Stimulated activated CD4-positive, alpha-beta T cell treated with anti-CD3 and anti-CD28 coated beads, Interleukin-12 subunit alpha, Interleukin-12 subunit beta, amount 100 ng/mL, for 24 hours (primary cell): Measurements from ENCODE around the gene STX10.
"Not testable (repeated sequence)": the region's sequence is repeated elsewhere in the genome, so short reads cannot be mapped to it uniquely, and the experiment has no call there.

Experiments
- DNase-seq, 2 experiments: peaks; one replicate each; pipeline ENCODE4 v3.0.0-alpha.2; 2020; ENCODE audit warnings: low read depth in 2 of 2

The STX10 gene

GRCh38 chr19:13150187-13150930 is at the start of gene STX10, which contains the start of gene IER2:
Gene STX10 (minus strand): TSS chr19:13150375. CDS start chr19:13150173, 202 bp downstream.
Gene IER2 (plus strand): TSS chr19:13150411. CDS start chr19:13153187, 2,776 bp downstream.
- peak; percentile 86 to 89 for DNase-seq

- DNase-seq, result no peak
Observed at GRCh38 chr19:13198634-13199033, 48.5 kb upstream of the STX10 start.

- DNase-seq, result peak in 1 of 2 experiments; percentile 28
Observed at GRCh38 chr19:13195678-13196077, 45.5 kb upstream of the STX10 start.

GRCh38 chr19:13190781-13191540 is 40.8 kb upstream of the STX10 start:
- DNase-seq, result no peak

GRCh38 chr19:13189600-13189999 is 39.4 kb upstream of the STX10 start:
- no peak for DNase-seq

- DNase-seq, result no peak
Observed at GRCh38 chr19:13187419-13187818, 37.2 kb upstream of the STX10 start.

- not testable (repeated sequence) for DNase-seq
Observed at GRCh38 chr19:13186688-13187087, 36.5 kb upstream of the STX10 start.

- DNase-seq, result not testable (repeated sequence)
Observed at GRCh38 chr19:13185763-13186657, 35.8 kb upstream of the STX10 start.

- not testable (repeated sequence) for DNase-seq
Observed at GRCh38 chr19:13184926-13185325, 34.8 kb upstream of the STX10 start.

- no peak for DNase-seq
Observed at GRCh38 chr19:13181747-13182388, 31.7 kb upstream of the STX10 start.

- DNase-seq, result not testable (repeated sequence)
Observed at GRCh38 chr19:13178291-13178690, 28.1 kb upstream of the STX10 start.

- not testable (repeated sequence) for DNase-seq
Observed at GRCh38 chr19:13177584-13177983, 27.4 kb upstream of the STX10 start.

- no peak for DNase-seq
Observed at GRCh38 chr19:13176345-13176744, 26.2 kb upstream of the STX10 start.

GRCh38 chr19:13173139-13173737 is 23.1 kb upstream of the STX10 start:
- DNase-seq, result no peak

GRCh38 chr19:13172346-13173138 is 22.4 kb upstream of the STX10 start:
- peak; percentile 61 to 76 for DNase-seq

GRCh38 chr19:13171146-13171545 is 21.0 kb upstream of the STX10 start:
- no peak for DNase-seq

- DNase-seq, result no peak
Observed at GRCh38 chr19:13169769-13170168, 19.6 kb upstream of the STX10 start.

- not testable (repeated sequence) for DNase-seq
Observed at GRCh38 chr19:13166151-13166550, 16.0 kb upstream of the STX10 start.

- no peak for DNase-seq
Observed at GRCh38 chr19:13165162-13165997, 15.2 kb upstream of the STX10 start.
